Measurements from ENCODE around the gene NAGS. TPM values are rescaled to one million over a fixed set of nuclear protein-coding genes. Genes with fewer than 3 reads are reported as not detected.

The NAGS gene
- total and polyA plus RNA-seq, 10 of the 15 experiments (the other 5 are each of a cell fraction or from before 2014, with no cell fraction given): 0.11 to 1.6 (median 0.64) TPM; not detected in 1

- no peak for FAIRE-seq
- no peak overlapping the region for H3K4me3 ChIP-seq
- no peaks in the 10 kb centered on the region for H3K36me3 ChIP-seq (ENCODE audit: control insufficient read depth in 2 of 2, insufficient read depth in 2 of 2, low read length in 1 of 2)
- SMC1A ChIA-PET (ENCODE audit: uncharacterized antibody, unreplicated experiment): no interaction called here
- no peak for ATAC-seq
- in situ Hi-C loops (cut with MboI) (loop anchor here (25.0 kb wide), 1 partner anchor 789 kb away; the partner anchor contains the start of gene TMEM106A), intact Hi-C loops (cut with micrococcal nuclease; ENCODE audit: unreplicated experiment) (no loop called here)
- no peaks in the 10 kb centered on the region; the same call in 1 of the 2 replicates for H3K4me1 ChIP-seq (ENCODE audit: control insufficient read depth, insufficient read depth, low read length)
- CTCF ChIA-PET: interaction anchor here (0.5 kb wide), 1 partner anchor 49 kb away, joined by 3 read pairs; no protein-coding TSS in a partner anchor
- H2AFZ ChIP-seq (ENCODE audit: control insufficient read depth, low read depth, low read length): no peak overlapping the region
- no peak overlapping the region for H3K9ac ChIP-seq (ENCODE audit: control insufficient read depth, insufficient read depth, low read length)
- H4K20me1 ChIP-seq (ENCODE audit: control insufficient read depth, insufficient read depth): no peaks in the 10 kb centered on the region; the same call in 1 of the 2 replicates
- no peaks in the 10 kb centered on the region for H3K79me2 ChIP-seq (ENCODE audit: control insufficient read depth, insufficient read depth, low read length)
- no peaks in the 10 kb centered on the region for H3K9me3 ChIP-seq (replicated peaks; ENCODE audit: control insufficient read depth, insufficient read depth, low read length)
- no peak for DNase-seq (ENCODE audit: low read depth, low spot score)
- BruUV-seq (replicated peaks): no TSS peak
- no peak overlapping the region for H3K27ac ChIP-seq (ENCODE audit: control insufficient read depth, insufficient read depth)
- RAD21 ChIA-PET (ENCODE audit: unreplicated experiment): interaction anchor here (1.3 kb wide), 1 partner anchor 114 kb away, joined by 4 read pairs; no protein-coding TSS in a partner anchor
- no peak overlapping the region for H3K4me2 ChIP-seq (ENCODE audit: control insufficient read depth, insufficient read depth)
- POLR2A ChIA-PET: interaction anchor here (0.6 kb wide), 2 partner anchors 13 to 286 kb away, joined by 3 read pairs; no protein-coding TSS in a partner anchor
- TF ChIP-seq E2F8 (IDR thresholded peaks at IDR 0.05; ENCODE audit: low read depth, partially characterized antibody): no peak
- no peak for TF ChIP-seq JUNB (IDR thresholded peaks at IDR 0.05)
- no peak for TF ChIP-seq DPF2 (IDR thresholded peaks at IDR 0.05)
- TF ChIP-seq FOXK2 (IDR thresholded peaks at IDR 0.05): no peak
- TF ChIP-seq RUNX3 (IDR thresholded peaks at IDR 0.05; ENCODE audit: low read length): no peak
- no peak for TF ChIP-seq TBL1XR1 (IDR thresholded peaks at IDR 0.05; ENCODE audit: low read depth, low read length)
- TF ChIP-seq IRF4 (IDR thresholded peaks at IDR 0.05; ENCODE audit: low read depth, low read length): no peak
- TF ChIP-seq TAF1 (IDR thresholded peaks at IDR 0.05; ENCODE audit: borderline replicate concordance, low read depth, low read length): no peak
- no peak for TF ChIP-seq TCF3 (IDR thresholded peaks at IDR 0.05; ENCODE audit: borderline replicate concordance, insufficient read depth, low read depth, low read length)
- WGBS (ENCODE audit: insufficient coverage, insufficient replicate concordance, low lambda C conversion rate, missing lambda C conversion rate): 0% methylated on average over 2 of the region's 2 CpGs
- H3K27me3 ChIP-seq (replicated peaks in 1 of 2; ENCODE audit: control insufficient read depth in 2 of 2, insufficient read depth in 2 of 2, low read length in 1 of 2): peaks cover 10% of the 10 kb centered on the region in 2 experiments
Observed at GRCh38 chr17:44001461-44001920, 2.9 kb upstream of the NAGS start.

Data from GM12878 (cell line).